GM10248 (cell line): ENCODE measurements around the gene RAB18.
"Not testable (repeated sequence)": the region's sequence is repeated elsewhere in the genome, so short reads cannot be mapped to it uniquely, and the experiment has no call there.

Experiments used
- CTCF ChIA-PET: fragments of 300-600 bp; sonication (Branson Sonifier 250); formaldehyde crosslinking; extraction: SDS; loops from one replicate; lab custom pipeline; 2021; ENCODE audit warnings: antibody characterized with exemption; lab: Yijun Ruan, JAX
- POLR2A ChIA-PET: fragments of 350-650 bp; sonication (Branson Sonifier 250); formaldehyde crosslinking; extraction: SDS; loops from one replicate; lab custom pipeline; 2020; ENCODE audit warnings: antibody characterized with exemption; lab: Yijun Ruan, JAX
- DNase-seq: peaks from one replicate; pipeline ENCODE4 v3.0.0; 2012; ENCODE audit errors: extremely low spot score
- TF ChIP-seq, protein P1 (sequence below): IDR thresholded peaks from 2 replicates; pipeline ENCODE4 v1.5.1; 2012; ENCODE audit warnings: mild to moderate bottlenecking, low read depth; ENCODE audit errors: extremely low read depth, missing control alignments, control extremely low read depth

The RAB18 gene

GRCh38 chr10:27500886-27501285 lies 3.2 kb upstream of the RAB18 start:
- TF ChIP-seq, protein P1, sequence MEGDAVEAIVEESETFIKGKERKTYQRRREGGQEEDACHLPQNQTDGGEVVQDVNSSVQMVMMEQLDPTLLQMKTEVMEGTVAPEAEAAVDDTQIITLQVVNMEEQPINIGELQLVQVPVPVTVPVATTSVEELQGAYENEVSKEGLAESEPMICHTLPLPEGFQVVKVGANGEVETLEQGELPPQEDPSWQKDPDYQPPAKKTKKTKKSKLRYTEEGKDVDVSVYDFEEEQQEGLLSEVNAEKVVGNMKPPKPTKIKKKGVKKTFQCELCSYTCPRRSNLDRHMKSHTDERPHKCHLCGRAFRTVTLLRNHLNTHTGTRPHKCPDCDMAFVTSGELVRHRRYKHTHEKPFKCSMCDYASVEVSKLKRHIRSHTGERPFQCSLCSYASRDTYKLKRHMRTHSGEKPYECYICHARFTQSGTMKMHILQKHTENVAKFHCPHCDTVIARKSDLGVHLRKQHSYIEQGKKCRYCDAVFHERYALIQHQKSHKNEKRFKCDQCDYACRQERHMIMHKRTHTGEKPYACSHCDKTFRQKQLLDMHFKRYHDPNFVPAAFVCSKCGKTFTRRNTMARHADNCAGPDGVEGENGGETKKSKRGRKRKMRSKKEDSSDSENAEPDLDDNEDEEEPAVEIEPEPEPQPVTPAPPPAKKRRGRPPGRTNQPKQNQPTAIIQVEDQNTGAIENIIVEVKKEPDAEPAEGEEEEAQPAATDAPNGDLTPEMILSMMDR = no peak
- no peak for DNase-seq
- ChIA-PET POLR2A (no interaction called here), CTCF (no interaction called here)

- no peak for DNase-seq
- ChIA-PET POLR2A (interaction anchor here (0.7 to 1.3 kb wide), 2 partner anchors 20 to 34 kb away, joined by 3 read pairs; no protein-coding TSS in a partner anchor), CTCF (interaction anchor here (1.0 to 2.3 kb wide), 7 partner anchors 11 to 40 kb away, joined by 3 to 12 read pairs (median 5); no protein-coding TSS in a partner anchor)
- TF ChIP-seq, protein P1 = no peak
These were observed 552 bp upstream of the RAB18 start for GRCh38 chr10:27503498-27504006.

DNA sequence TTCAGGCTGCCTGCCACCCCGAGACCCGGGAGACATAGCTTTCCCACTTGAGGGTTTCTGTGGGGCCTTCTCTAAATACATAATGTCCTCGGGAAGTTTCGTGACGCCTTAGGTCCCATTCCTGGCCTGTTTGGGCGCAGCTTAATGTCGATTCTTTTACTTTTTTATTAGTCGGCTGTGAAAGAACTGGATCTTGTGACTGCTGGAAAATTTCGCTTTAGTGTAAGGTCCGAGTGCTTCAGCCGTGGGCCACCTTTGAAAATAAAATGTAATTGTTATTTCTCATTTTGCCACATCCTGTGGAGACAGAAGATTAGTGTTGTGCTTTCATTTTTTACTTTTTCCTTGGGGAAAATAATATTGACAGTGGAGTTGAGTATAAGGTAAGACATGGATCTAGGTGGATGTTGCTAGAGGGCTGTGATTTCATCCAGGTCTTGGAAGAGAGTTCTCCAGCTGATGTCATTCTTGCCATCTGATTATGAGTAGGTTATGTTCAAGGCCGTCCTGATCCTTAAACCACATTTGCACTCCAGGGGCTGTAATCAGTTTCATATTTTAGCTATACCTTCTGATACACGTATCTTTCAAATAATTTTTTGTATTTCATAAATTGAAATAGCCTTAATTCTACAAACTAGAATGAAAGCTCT lies 830 bp downstream of the RAB18 start:
- ChIA-PET POLR2A (no interaction called here), CTCF (interaction anchor here (1.0 to 2.3 kb wide), 7 partner anchors 8 to 41 kb away, joined by 3 to 12 read pairs (median 6); no protein-coding TSS in a partner anchor)
- TF ChIP-seq, protein P1 = no peak
- no peak for DNase-seq

GRCh38 chr10:27505537-27505936 lies 1.4 kb downstream of the RAB18 start:
- CTCF ChIA-PET = interaction anchor here (1.8 to 2.3 kb wide), 3 partner anchors 12 to 31 kb away, joined by 6 to 12 read pairs (median 6); no protein-coding TSS in a partner anchor
- DNase-seq, POLR2A ChIA-PET: not testable (repeated sequence)

DNA sequence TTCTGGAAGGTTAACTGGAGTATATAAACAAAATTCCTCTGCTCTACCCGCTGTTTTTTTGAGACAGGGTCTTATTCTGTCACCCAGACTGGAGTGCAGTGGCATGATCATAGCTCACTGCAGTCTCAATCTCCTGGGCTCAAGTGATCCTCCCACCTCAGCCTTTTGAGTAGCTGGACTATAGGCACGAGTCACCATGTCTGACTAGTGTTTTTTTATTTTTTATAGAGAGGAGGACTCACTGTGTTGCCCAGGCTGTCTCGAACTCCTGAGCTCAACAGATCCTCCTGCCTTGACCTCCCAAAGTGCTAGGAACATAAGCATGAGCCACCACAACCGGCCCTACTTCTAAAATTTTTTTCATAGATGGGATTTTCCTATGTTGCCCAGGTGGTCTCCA lies 2.2 kb downstream of the RAB18 start:
- POLR2A ChIA-PET = no interaction called here
- DNase-seq = no peak
- TF ChIP-seq, protein P1 = no peak
- CTCF ChIA-PET = interaction anchor here (0.7 to 1.2 kb wide), 2 partner anchors 15 to 28 kb away, joined by 3 read pairs; no protein-coding TSS in a partner anchor

DNA sequence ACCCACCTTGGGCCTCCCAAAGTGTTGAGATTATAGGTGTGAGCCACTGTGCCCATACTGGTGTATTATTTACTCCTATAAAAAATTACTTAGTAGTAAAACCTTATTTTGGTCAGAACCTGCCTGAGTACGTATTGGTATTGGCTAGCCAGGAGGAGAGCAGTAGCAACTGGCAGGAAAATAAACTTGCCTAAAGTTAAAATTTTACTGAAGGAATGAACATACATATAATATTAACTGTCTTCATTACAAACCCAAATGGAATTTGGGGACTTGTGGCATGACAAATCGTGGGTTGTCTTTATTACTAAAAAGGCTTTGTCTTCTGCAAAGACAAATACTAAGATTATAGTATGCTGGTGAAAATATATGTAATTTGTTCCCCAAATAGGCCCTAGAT lies 8.4 kb downstream of the RAB18 start:
- TF ChIP-seq, protein P1 = no peak
- ChIA-PET CTCF (no interaction called here), POLR2A (no interaction called here)
- DNase-seq = no peak

DNA sequence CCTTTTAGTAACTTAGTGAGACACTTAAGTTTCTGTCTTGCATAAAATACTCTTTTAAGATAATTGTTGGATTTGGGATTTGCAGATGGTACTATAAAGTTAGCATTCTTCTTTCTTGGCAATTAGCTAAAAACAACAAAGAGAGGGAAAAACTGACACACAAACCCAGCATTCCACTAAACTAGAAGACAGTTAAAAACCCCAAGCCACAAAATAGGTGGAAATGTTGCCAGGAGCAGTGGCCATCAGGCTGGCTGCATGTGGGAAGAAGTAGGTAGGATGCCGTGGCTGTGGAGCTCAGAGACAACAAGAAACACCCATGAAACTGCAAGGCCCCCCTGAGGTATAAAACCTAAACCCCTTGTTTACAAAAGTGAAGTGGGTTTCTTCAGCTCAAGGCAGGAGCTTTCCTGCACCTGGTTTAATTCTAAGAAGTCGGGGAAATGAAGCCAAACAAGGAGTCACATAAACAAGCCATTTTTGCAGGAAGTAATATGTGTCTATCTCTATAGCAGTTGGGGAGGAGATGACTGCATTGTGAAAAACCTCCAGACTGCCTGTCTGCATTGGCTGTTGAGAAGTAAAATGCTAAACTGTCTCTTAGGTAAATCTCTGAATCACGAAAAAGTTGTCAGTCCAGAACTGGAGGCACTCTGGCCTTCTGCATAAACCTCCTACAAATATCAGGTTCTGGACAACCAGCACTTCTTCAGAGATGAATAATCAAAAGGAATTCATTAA lies 9.5 kb downstream of the RAB18 start:
- ChIA-PET CTCF (interaction anchor here (1.0 to 1.3 kb wide), 2 partner anchors 9 to 30 kb away, joined by 3 to 4 read pairs; partner anchors contain the start of gene RAB18), POLR2A (no interaction called here)
- TF ChIP-seq, protein P1 = no peak
- no peak for DNase-seq
